ENCODE data around the gene SYT14. TPM values are rescaled to one million over a fixed set of nuclear protein-coding genes. Genes with fewer than 3 reads are reported as not detected.
A peak's percentile ranks its signal among the peaks of the same experiment; 100 is the strongest.
"Not testable (repeated sequence)": the region's sequence is repeated elsewhere in the genome, so short reads cannot be mapped to it uniquely, and the experiment has no call there.

SYT14 gene
- not detected in 2 replicates for total RNA-seq

GRCh38 chr1:209937996-209938959, at the start of gene SYT14:
SYT14 (plus strand) TSS chr1:209938217; CDS start chr1:209938265, 48 bp downstream.
- Mint-ChIP-seq H3K9me3 (no peaks in the 10 kb centered on the region), H3K4me1 (ENCODE audit: low read depth) (peaks cover 5% of the 10 kb centered on the region), H3K36me3 (ENCODE audit: low read depth) (no peaks in the 10 kb centered on the region), H3K27ac (no peak within 1 kb of the TSS), H3K4me3 (ENCODE audit: low read depth) (peak within 1 kb of the TSS; percentile 63), H3K27me3 (ENCODE audit: low read depth) (peaks cover 68% of the 10 kb centered on the region)
- no peak for DNase-seq (ENCODE audit: low spot score)
- intact Hi-C loops (cut with micrococcal nuclease), result loop anchor here (1.0 to 10.0 kb wide), 4 partner anchors 43 to 377 kb away; no protein-coding TSS in a partner anchor

- DNase-seq (ENCODE audit: low spot score); H3K27ac Mint-ChIP-seq; H3K4me3 Mint-ChIP-seq (ENCODE audit: low read depth); H3K9me3 Mint-ChIP-seq; H3K36me3 Mint-ChIP-seq (ENCODE audit: low read depth); intact Hi-C loops (cut with micrococcal nuclease): not testable (repeated sequence)
- Mint-ChIP-seq H3K4me1 (ENCODE audit: low read depth) (peaks cover 14% of the 10 kb centered on the region), H3K27me3 (ENCODE audit: low read depth) (peaks cover 17% of the 10 kb centered on the region)
Measured at GRCh38 chr1:209888291-209889076, 49.5 kb upstream of the SYT14 start.

GRCh38 chr1:209889077-209889418, 49.0 kb upstream of the SYT14 start:
- peaks cover 15% of the 10 kb centered on the region for H3K27me3 Mint-ChIP-seq (ENCODE audit: low read depth)
- intact Hi-C loops (cut with micrococcal nuclease), result no loop called here
- H3K9me3 Mint-ChIP-seq, result no peaks in the 10 kb centered on the region
- H3K4me1 Mint-ChIP-seq (ENCODE audit: low read depth), result peaks cover 11% of the 10 kb centered on the region
- no peak for DNase-seq (ENCODE audit: low spot score)
- H3K27ac Mint-ChIP-seq, result no peak overlapping the region
- H3K36me3 Mint-ChIP-seq (ENCODE audit: low read depth), result no peaks in the 10 kb centered on the region
- H3K4me3 Mint-ChIP-seq (ENCODE audit: low read depth), result no peak overlapping the region

- H3K36me3 Mint-ChIP-seq (ENCODE audit: low read depth), result no peaks in the 10 kb centered on the region
- no peaks in the 10 kb centered on the region for H3K9me3 Mint-ChIP-seq
- H3K27me3 Mint-ChIP-seq (ENCODE audit: low read depth), result peaks cover 10% of the 10 kb centered on the region
- H3K4me1 Mint-ChIP-seq (ENCODE audit: low read depth), result peaks cover 11% of the 10 kb centered on the region
- intact Hi-C loops (cut with micrococcal nuclease), result no loop called here
- no peak for DNase-seq (ENCODE audit: low spot score)
- H3K4me3 Mint-ChIP-seq (ENCODE audit: low read depth), result no peak overlapping the region
- no peak overlapping the region for H3K27ac Mint-ChIP-seq
Measured at GRCh38 chr1:209890641-209891330, 47.2 kb upstream of the SYT14 start.

GRCh38 chr1:209893751-209894150, 44.3 kb upstream of the SYT14 start:
- Mint-ChIP-seq H3K27ac (no peak overlapping the region), H3K4me3 (ENCODE audit: low read depth) (no peak overlapping the region), H3K4me1 (ENCODE audit: low read depth) (peaks cover 16% of the 10 kb centered on the region), H3K36me3 (ENCODE audit: low read depth) (no peaks in the 10 kb centered on the region), H3K27me3 (ENCODE audit: low read depth) (peaks cover 5% of the 10 kb centered on the region), H3K9me3 (no peaks in the 10 kb centered on the region)
- intact Hi-C loops (cut with micrococcal nuclease), result loop anchor here (2.0 kb wide), 1 partner anchor 43 kb away; no protein-coding TSS in a partner anchor
- no peak for DNase-seq (ENCODE audit: low spot score)

GRCh38 chr1:209895709-209896108, 42.3 kb upstream of the SYT14 start:
- intact Hi-C loops (cut with micrococcal nuclease), result loop anchor here (1.0 to 2.0 kb wide), 2 partner anchors 11 to 41 kb away; no protein-coding TSS in a partner anchor

GRCh38 chr1:209896346-209896745, 41.7 kb upstream of the SYT14 start:
- no peak overlapping the region for H3K4me3 Mint-ChIP-seq (ENCODE audit: low read depth)
- intact Hi-C loops (cut with micrococcal nuclease), result no loop called here
- peaks cover 16% of the 10 kb centered on the region for H3K4me1 Mint-ChIP-seq (ENCODE audit: low read depth)
- no peak for DNase-seq (ENCODE audit: low spot score)
- H3K9me3 Mint-ChIP-seq, result no peaks in the 10 kb centered on the region
- H3K27me3 Mint-ChIP-seq (ENCODE audit: low read depth), result peaks cover 6% of the 10 kb centered on the region
- peak overlapping the region; percentile 3 for H3K27ac Mint-ChIP-seq
- no peaks in the 10 kb centered on the region for H3K36me3 Mint-ChIP-seq (ENCODE audit: low read depth)

More at GRCh38 chr1:209895709-209896108, 42.3 kb upstream of the SYT14 start:
- Mint-ChIP-seq H3K27ac (peak overlapping the region; percentile 70), H3K9me3 (no peaks in the 10 kb centered on the region), H3K4me3 (ENCODE audit: low read depth) (no peak overlapping the region), H3K27me3 (ENCODE audit: low read depth) (peaks cover 6% of the 10 kb centered on the region), H3K4me1 (ENCODE audit: low read depth) (peaks cover 16% of the 10 kb centered on the region), H3K36me3 (ENCODE audit: low read depth) (no peaks in the 10 kb centered on the region)
- DNase-seq (ENCODE audit: low spot score), result no peak

- DNase-seq (ENCODE audit: low spot score); H3K9me3 Mint-ChIP-seq; H3K36me3 Mint-ChIP-seq (ENCODE audit: low read depth); H3K4me3 Mint-ChIP-seq (ENCODE audit: low read depth); H3K27ac Mint-ChIP-seq; H3K27me3 Mint-ChIP-seq (ENCODE audit: low read depth); intact Hi-C loops (cut with micrococcal nuclease): not testable (repeated sequence)
- peaks cover 16% of the 10 kb centered on the region for H3K4me1 Mint-ChIP-seq (ENCODE audit: low read depth)
Measured at GRCh38 chr1:209898271-209898670, 39.7 kb upstream of the SYT14 start.

- H3K27ac Mint-ChIP-seq; H3K27me3 Mint-ChIP-seq (ENCODE audit: low read depth); H3K9me3 Mint-ChIP-seq; DNase-seq (ENCODE audit: low spot score); H3K4me3 Mint-ChIP-seq (ENCODE audit: low read depth); intact Hi-C loops (cut with micrococcal nuclease); H3K36me3 Mint-ChIP-seq (ENCODE audit: low read depth): not testable (repeated sequence)
- peaks cover 13% of the 10 kb centered on the region for H3K4me1 Mint-ChIP-seq (ENCODE audit: low read depth)
Measured at GRCh38 chr1:209898851-209899250, 39.2 kb upstream of the SYT14 start.

- intact Hi-C loops (cut with micrococcal nuclease), result no loop called here
Measured at GRCh38 chr1:209899948-209900347, 38.1 kb upstream of the SYT14 start.

GRCh38 chr1:209900734-209901133, 37.3 kb upstream of the SYT14 start:
- H3K27me3 Mint-ChIP-seq (ENCODE audit: low read depth), result peaks cover 8% of the 10 kb centered on the region
- intact Hi-C loops (cut with micrococcal nuclease), result no loop called here
- H3K4me3 Mint-ChIP-seq (ENCODE audit: low read depth), result no peak overlapping the region
- no peak for DNase-seq (ENCODE audit: low spot score)
- no peak overlapping the region for H3K27ac Mint-ChIP-seq
- no peaks in the 10 kb centered on the region for H3K36me3 Mint-ChIP-seq (ENCODE audit: low read depth)
- no peaks in the 10 kb centered on the region for H3K9me3 Mint-ChIP-seq
- peaks cover 5% of the 10 kb centered on the region for H3K4me1 Mint-ChIP-seq (ENCODE audit: low read depth)

More at GRCh38 chr1:209899948-209900347, 38.1 kb upstream of the SYT14 start:
- H3K27ac Mint-ChIP-seq, result no peak overlapping the region
- H3K27me3 Mint-ChIP-seq (ENCODE audit: low read depth), result peaks cover 8% of the 10 kb centered on the region
- H3K4me3 Mint-ChIP-seq (ENCODE audit: low read depth), result no peak overlapping the region
- H3K36me3 Mint-ChIP-seq (ENCODE audit: low read depth), result no peaks in the 10 kb centered on the region
- no peaks in the 10 kb centered on the region for H3K9me3 Mint-ChIP-seq
- peaks cover 10% of the 10 kb centered on the region for H3K4me1 Mint-ChIP-seq (ENCODE audit: low read depth)
- DNase-seq (ENCODE audit: low spot score), result no peak

- H3K9me3 Mint-ChIP-seq, result no peaks in the 10 kb centered on the region
- H3K27ac Mint-ChIP-seq, result no peak overlapping the region
- intact Hi-C loops (cut with micrococcal nuclease), result no loop called here
- DNase-seq (ENCODE audit: low spot score), result no peak
- H3K4me3 Mint-ChIP-seq (ENCODE audit: low read depth), result no peak overlapping the region
- H3K36me3 Mint-ChIP-seq (ENCODE audit: low read depth), result no peaks in the 10 kb centered on the region
- peaks cover 8% of the 10 kb centered on the region for H3K27me3 Mint-ChIP-seq (ENCODE audit: low read depth)
- H3K4me1 Mint-ChIP-seq (ENCODE audit: low read depth), result peaks cover under 1% of the 10 kb centered on the region
Measured at GRCh38 chr1:209901211-209901610, 36.8 kb upstream of the SYT14 start.

Measured in activated T-helper 2 cell treated with anti-CD3 and anti-CD28 coated beads, Interferon-gamma antibody, Interleukin-2, Interleukin-4, amounts not matched to agents 10 μg/mL and 5 μg/mL and 100 μg/mL, durations not matched to agents 14 hours and 24 hours and 36 hours (primary cell).